Panc1 (cell line): ENCODE results near the gene TENM3. TPM values are rescaled to one million over a fixed set of nuclear protein-coding genes. Genes with fewer than 3 reads are reported as not detected.

Experiments
- ATAC-seq: fragments of 200-7000 bp; cut with Tn5 transposase; 2 replicates; pipeline ENCODE4 v1.9.1; 2020; ENCODE audit warnings: mild to moderate bottlenecking, moderate library complexity
- BruUV-seq: library from RNA; stranded (reverse); fragments of 400-500 nt; replicated peaks from 2 replicates; lab custom pipeline; 2021; lab: Mats Ljungman, UMichigan
- CTCF ChIA-PET: fragments of 300-600 bp; sonication (Branson Sonifier 250); formaldehyde crosslinking; loops from one replicate; lab custom pipeline; 2022; ENCODE audit warnings: antibody characterized with exemption; lab: Charles Lee
- POLR2A ChIA-PET: fragments of 300-600 bp; sonication (Branson Sonifier 250); formaldehyde crosslinking; loops from one replicate; lab custom pipeline; 2022; ENCODE audit warnings: antibody characterized with exemption; lab: Charles Lee
- DNase-seq: peaks from one replicate; pipeline ENCODE4 v3.0.0-alpha.2; 2010; ENCODE audit warnings: low read depth, low spot score
- H3K27ac ChIP-seq: 2 replicates; pipeline ENCODE4 v1.5.1; 2011; ENCODE audit warnings: mild to moderate bottlenecking, low read length, inconsistent platforms
- H3K27me3 ChIP-seq: fragments of 200-500 bp; sonication (Bioruptor generic); 2 replicates; pipeline ENCODE4 v1.6.0; 2014; ENCODE audit warnings: low read length, inconsistent platforms; ENCODE audit not compliant: control insufficient read depth, insufficient read depth
- H3K36me3 ChIP-seq: fragments of 200-500 bp; sonication (Bioruptor generic); 2 replicates; pipeline ENCODE4 v1.5.1; 2014; ENCODE audit warnings: inconsistent platforms, mild to moderate bottlenecking, low read length, moderate library complexity; ENCODE audit not compliant: control insufficient read depth, insufficient read depth
- H3K4me1 ChIP-seq: 2 replicates; pipeline ENCODE4 v1.5.1; 2011; ENCODE audit warnings: inconsistent platforms, mild to moderate bottlenecking, low read length, moderate library complexity; ENCODE audit not compliant: control insufficient read depth, insufficient read depth
- H3K4me3 ChIP-seq, 2 experiments: 2 replicates each; pipeline ENCODE4 v1.5.1; 2011 to 2012; ENCODE audit warnings: low read depth in 2 of 2, low read length in 2 of 2, mild to moderate bottlenecking in 2 of 2, inconsistent platforms in 1 of 2, moderate library complexity in 1 of 2
- H3K9me3 ChIP-seq: fragments of 200-500 bp; sonication (Bioruptor generic); 2 replicates; pipeline ENCODE4 v1.5.1; 2014; ENCODE audit warnings: low read depth, mild to moderate bottlenecking, inconsistent platforms, low read length, moderate library complexity; ENCODE audit not compliant: control insufficient read depth, insufficient read depth
- POLR2AphosphoS5 ChIP-seq: IDR thresholded peaks from 2 replicates; pipeline ENCODE4 v1.6.1; 2012; ENCODE audit warnings: mild to moderate bottlenecking, low read depth, low read length, moderate library complexity
- SIN3A ChIP-seq: IDR thresholded peaks from 2 replicates; pipeline ENCODE4 v1.6.1; 2012; ENCODE audit warnings: low read depth, mild to moderate bottlenecking, low read length, moderate library complexity, borderline replicate concordance; ENCODE audit not compliant: insufficient read depth
- TCF7L2 ChIP-seq: IDR thresholded peaks from 2 replicates; pipeline ENCODE4 v1.6.1; 2011; ENCODE audit warnings: mild to moderate bottlenecking, low read depth, low read length, inconsistent platforms
- in situ Hi-C: cut with HindIII; loops from 2 replicates; pipeline ENCODE4 v1.10.0; 2016; ENCODE audit warnings: low sequenced_read_pairs, low pct_unique_long_range_greater_than_20kb
- intact Hi-C: fragments of 100-400 bp; cut with micrococcal nuclease; formaldehyde crosslinking; loops from one replicate; pipeline ENCODE4 v1.10.0; 2022; ENCODE audit not compliant: unreplicated experiment
- total RNA-seq: library from RNA; stranded (reverse); gene quantifications from one replicate; pipeline ENCODE4 v1.2.1, GENCODE V29; 2021; ENCODE audit not compliant: unreplicated experiment
- TF ChIP-seq, protein P1 (sequence below): fragments of 450-650 bp; IDR thresholded peaks from 2 replicates; pipeline ENCODE4 v1.5.1; 2017; ENCODE audit warnings: mild to moderate bottlenecking
- TF ChIP-seq, protein P2 (sequence below), 2 experiments: IDR thresholded peaks; 2 replicates each; pipeline ENCODE4 v1.6.1; 2011 to 2012; ENCODE audit warnings: low read depth in 2 of 2, control low read depth in 1 of 2, low read length in 1 of 2, mild to moderate bottlenecking in 1 of 2, moderate library complexity in 1 of 2; ENCODE audit not compliant: insufficient read depth in 1 of 2

TENM3 gene
- total RNA-seq, 1 experiment from 2014 or later = 0.95 TPM

DNA sequence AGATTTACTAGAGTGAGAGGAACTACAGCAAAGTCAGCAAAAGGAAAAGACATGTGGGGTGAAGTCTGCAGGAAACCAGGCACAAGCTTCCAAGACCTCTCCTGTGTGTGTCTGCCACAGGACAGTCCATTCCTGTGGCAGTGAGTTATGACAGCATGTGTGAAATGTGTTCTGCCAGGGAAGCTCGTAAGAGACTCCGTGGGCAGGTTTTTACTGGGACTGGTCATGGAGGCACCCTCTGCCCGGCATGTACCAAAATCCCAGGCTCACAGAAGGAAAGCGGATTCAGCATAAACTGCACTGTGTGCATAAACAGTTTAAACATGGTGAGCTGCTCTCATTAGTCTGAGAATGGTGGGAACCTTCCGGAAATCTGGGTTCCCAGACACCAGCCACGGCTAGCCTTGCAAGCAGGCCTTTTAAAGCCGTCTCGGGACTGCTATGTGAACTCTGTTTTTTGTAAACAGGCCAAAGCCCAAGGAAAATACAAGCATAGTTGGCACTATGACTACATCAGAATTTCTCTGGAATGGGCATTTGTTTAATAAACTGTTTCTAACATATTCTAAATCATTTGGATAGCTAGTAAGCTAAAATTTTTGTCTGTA lies 288.5 kb downstream of the TENM3 start:
- no peaks in the 10 kb centered on the region for H3K36me3 ChIP-seq
- TF ChIP-seq, protein P1, sequence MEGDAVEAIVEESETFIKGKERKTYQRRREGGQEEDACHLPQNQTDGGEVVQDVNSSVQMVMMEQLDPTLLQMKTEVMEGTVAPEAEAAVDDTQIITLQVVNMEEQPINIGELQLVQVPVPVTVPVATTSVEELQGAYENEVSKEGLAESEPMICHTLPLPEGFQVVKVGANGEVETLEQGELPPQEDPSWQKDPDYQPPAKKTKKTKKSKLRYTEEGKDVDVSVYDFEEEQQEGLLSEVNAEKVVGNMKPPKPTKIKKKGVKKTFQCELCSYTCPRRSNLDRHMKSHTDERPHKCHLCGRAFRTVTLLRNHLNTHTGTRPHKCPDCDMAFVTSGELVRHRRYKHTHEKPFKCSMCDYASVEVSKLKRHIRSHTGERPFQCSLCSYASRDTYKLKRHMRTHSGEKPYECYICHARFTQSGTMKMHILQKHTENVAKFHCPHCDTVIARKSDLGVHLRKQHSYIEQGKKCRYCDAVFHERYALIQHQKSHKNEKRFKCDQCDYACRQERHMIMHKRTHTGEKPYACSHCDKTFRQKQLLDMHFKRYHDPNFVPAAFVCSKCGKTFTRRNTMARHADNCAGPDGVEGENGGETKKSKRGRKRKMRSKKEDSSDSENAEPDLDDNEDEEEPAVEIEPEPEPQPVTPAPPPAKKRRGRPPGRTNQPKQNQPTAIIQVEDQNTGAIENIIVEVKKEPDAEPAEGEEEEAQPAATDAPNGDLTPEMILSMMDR = no peak
- TF ChIP-seq, protein P2, sequence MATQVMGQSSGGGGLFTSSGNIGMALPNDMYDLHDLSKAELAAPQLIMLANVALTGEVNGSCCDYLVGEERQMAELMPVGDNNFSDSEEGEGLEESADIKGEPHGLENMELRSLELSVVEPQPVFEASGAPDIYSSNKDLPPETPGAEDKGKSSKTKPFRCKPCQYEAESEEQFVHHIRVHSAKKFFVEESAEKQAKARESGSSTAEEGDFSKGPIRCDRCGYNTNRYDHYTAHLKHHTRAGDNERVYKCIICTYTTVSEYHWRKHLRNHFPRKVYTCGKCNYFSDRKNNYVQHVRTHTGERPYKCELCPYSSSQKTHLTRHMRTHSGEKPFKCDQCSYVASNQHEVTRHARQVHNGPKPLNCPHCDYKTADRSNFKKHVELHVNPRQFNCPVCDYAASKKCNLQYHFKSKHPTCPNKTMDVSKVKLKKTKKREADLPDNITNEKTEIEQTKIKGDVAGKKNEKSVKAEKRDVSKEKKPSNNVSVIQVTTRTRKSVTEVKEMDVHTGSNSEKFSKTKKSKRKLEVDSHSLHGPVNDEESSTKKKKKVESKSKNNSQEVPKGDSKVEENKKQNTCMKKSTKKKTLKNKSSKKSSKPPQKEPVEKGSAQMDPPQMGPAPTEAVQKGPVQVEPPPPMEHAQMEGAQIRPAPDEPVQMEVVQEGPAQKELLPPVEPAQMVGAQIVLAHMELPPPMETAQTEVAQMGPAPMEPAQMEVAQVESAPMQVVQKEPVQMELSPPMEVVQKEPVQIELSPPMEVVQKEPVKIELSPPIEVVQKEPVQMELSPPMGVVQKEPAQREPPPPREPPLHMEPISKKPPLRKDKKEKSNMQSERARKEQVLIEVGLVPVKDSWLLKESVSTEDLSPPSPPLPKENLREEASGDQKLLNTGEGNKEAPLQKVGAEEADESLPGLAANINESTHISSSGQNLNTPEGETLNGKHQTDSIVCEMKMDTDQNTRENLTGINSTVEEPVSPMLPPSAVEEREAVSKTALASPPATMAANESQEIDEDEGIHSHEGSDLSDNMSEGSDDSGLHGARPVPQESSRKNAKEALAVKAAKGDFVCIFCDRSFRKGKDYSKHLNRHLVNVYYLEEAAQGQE (IDR thresholded peaks at IDR 0.05; ENCODE audit: insufficient read depth in 1 of 2, low read depth in 2 of 2, low read length in 1 of 2) = no peak
- TF ChIP-seq POLR2AphosphoS5 = no peak
- TF ChIP-seq TCF7L2 = no peak
- no peak for TF ChIP-seq SIN3A
- ChIA-PET POLR2A (no interaction called here), CTCF (no interaction called here)
- H3K4me1 ChIP-seq = no peaks in the 10 kb centered on the region
- DNase-seq (no peak), ATAC-seq (no peak)
- no peaks in the 10 kb centered on the region for H3K9me3 ChIP-seq
- no peak overlapping the region for H3K27ac ChIP-seq
- intact Hi-C loops (no loop called here), in situ Hi-C loops (no loop called here)
- H3K4me3 ChIP-seq = no peak overlapping the region
- H3K27me3 ChIP-seq = no peaks in the 10 kb centered on the region
- no TSS peak for BruUV-seq

DNA sequence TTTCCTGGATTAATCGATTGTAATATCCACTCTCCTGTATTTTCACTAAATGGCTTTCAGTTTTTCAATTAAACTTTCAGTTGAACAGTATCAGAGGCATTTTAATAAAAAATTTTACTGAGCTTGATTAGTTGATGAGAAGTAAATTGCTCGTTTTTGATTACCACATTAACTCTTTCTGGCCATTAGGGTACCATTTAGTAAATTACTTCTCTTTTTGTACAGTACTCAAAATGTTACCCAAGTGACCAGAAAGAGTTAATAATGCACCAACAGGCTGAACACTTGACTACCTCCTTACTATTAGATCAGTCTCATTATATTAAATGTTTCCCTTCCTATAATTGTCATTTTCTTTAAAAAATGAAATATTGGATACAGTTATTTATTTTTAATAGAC lies 289.2 kb downstream of the TENM3 start:
- ATAC-seq (no peak), DNase-seq (no peak)
- H3K9me3 ChIP-seq = no peaks in the 10 kb centered on the region
- no peak overlapping the region for H3K27ac ChIP-seq
- CTCF ChIA-PET = no interaction called here
- POLR2A ChIA-PET = no interaction called here
- BruUV-seq = no TSS peak
- H3K4me3 ChIP-seq = no peak overlapping the region
- H3K4me1 ChIP-seq = no peaks in the 10 kb centered on the region
- intact Hi-C loops (no loop called here), in situ Hi-C loops (no loop called here)
- H3K36me3 ChIP-seq = no peaks in the 10 kb centered on the region
- TF ChIP-seq, protein P2 (IDR thresholded peaks at IDR 0.05; ENCODE audit: insufficient read depth in 1 of 2, low read depth in 2 of 2, low read length in 1 of 2) = no peak
- TF ChIP-seq, protein P1 = no peak
- TF ChIP-seq SIN3A = no peak
- no peak for TF ChIP-seq POLR2AphosphoS5
- TF ChIP-seq TCF7L2 = no peak
- H3K27me3 ChIP-seq = no peaks in the 10 kb centered on the region
